Epithelial cell of esophagus (primary cell): Measurements from ENCODE around the gene RAP1GAP2.

Experiments
- DNase-seq: peaks from one replicate; pipeline ENCODE4 v3.0.0; 2010; ENCODE audit warnings: low read depth
- H3K4me3 ChIP-seq: 2 replicates; pipeline ENCODE4 v1.5.1; 2011; ENCODE audit warnings: mild to moderate bottlenecking, low read length, control low read depth
- CTCF ChIP-seq: IDR thresholded peaks from 2 replicates; pipeline ENCODE4 v1.5.1; 2011; ENCODE audit warnings: low read depth, mild to moderate bottlenecking, low read length, control low read depth, inconsistent platforms; ENCODE audit not compliant: insufficient read depth; ENCODE audit errors: missing control alignments

Gene RAP1GAP2

GRCh38 chr17:2948721-2949468 is 152.7 kb downstream of the RAP1GAP2 start:
- no peak overlapping the region for H3K4me3 ChIP-seq
- TF ChIP-seq CTCF = no peak
- no peak for DNase-seq

- no peak for TF ChIP-seq CTCF
- DNase-seq = peak; percentile 92
- no peak overlapping the region for H3K4me3 ChIP-seq
Observed at GRCh38 chr17:2949469-2950044, 153.3 kb downstream of the RAP1GAP2 start.

- DNase-seq = no peak
- no peak for TF ChIP-seq CTCF
- H3K4me3 ChIP-seq = no peak overlapping the region
Observed at GRCh38 chr17:2950846-2951245, 154.6 kb downstream of the RAP1GAP2 start.

- no peak for TF ChIP-seq CTCF
- H3K4me3 ChIP-seq = no peak overlapping the region
- no peak for DNase-seq
Observed at GRCh38 chr17:2952174-2952845, 156.1 kb downstream of the RAP1GAP2 start.

GRCh38 chr17:2954898-2955445 is 158.7 kb downstream of the RAP1GAP2 start:
- TF ChIP-seq CTCF = no peak
- DNase-seq = peak; percentile 98
- H3K4me3 ChIP-seq = no peak overlapping the region

GRCh38 chr17:2955931-2956582 is 159.8 kb downstream of the RAP1GAP2 start:
- no peak overlapping the region for H3K4me3 ChIP-seq
- no peak for TF ChIP-seq CTCF
- no peak for DNase-seq
